A549 (cell line): ENCODE data around the gene RGS5. TPM values are rescaled to one million over a fixed set of nuclear protein-coding genes. Genes with fewer than 3 reads are reported as not detected.
A peak's percentile ranks its signal among the peaks of the same experiment; 100 is the strongest.

Experiments used
- ATAC-seq, 2 experiments: fragments of 200-7000 bp in 1 of 2; fragments of >200 bp in 1 of 2; cut with Nextera tagmentation in 1 of 2; cut with Tn5 transposase in 1 of 2; 3 replicates each; pipeline versions ENCODE4 v1.8.0 to v1.9.1; 2018 to 2020; ENCODE audit warnings: mild to moderate bottlenecking in 1 of 2, moderate library complexity in 1 of 2
- CTCF ChIA-PET: fragments of 300-600 bp; sonication (Branson Sonifier 250); formaldehyde crosslinking; extraction: SDS; loops from one replicate; lab custom pipeline; 2021; ENCODE audit warnings: antibody characterized with exemption, inconsistent platforms; lab: Yijun Ruan, JAX
- POLR2A ChIA-PET: fragments of 350-600 bp; formaldehyde crosslinking; extraction: SDS; loops from one replicate; lab custom pipeline; 2021; ENCODE audit warnings: antibody characterized with exemption, inconsistent platforms; lab: Yijun Ruan, JAX
- DNase-seq, 2 experiments: peaks; one replicate each; pipeline versions ENCODE4 v3.0.0 to v3.0.0-alpha.2; 2011 to 2016; ENCODE audit warnings: low read depth in 1 of 2, low spot score in 1 of 2
- FAIRE-seq: peaks from 2 replicates; lab custom pipeline; 2011; peaks lifted over from hg19 to GRCh38; lab: Jason Lieb, UNC
- H3K27ac ChIP-seq, 2 experiments: fragments of >200 bp; sonication (Bioruptor Twin); formaldehyde crosslinking; 3 replicates each; pipeline ENCODE4 v1.5.1; 2016 to 2017
- H3K4me1 ChIP-seq: fragments of >200 bp; sonication (Bioruptor Twin); formaldehyde crosslinking; 3 replicates; pipeline ENCODE4 v1.6.1; 2016
- H3K4me2 ChIP-seq: fragments of >200 bp; sonication (Bioruptor Twin); formaldehyde crosslinking; 3 replicates; pipeline ENCODE4 v1.6.1; 2016
- H3K4me3 ChIP-seq: fragments of >200 bp; sonication (Bioruptor Twin); formaldehyde crosslinking; 3 replicates; pipeline ENCODE4 v1.5.1; 2016
- H3K9me3 ChIP-seq: fragments of >200 bp; sonication (Bioruptor Twin); formaldehyde crosslinking; 3 replicates; pipeline ENCODE4 v1.6.1; 2016
- CBX8 ChIP-seq: fragments of 200-600 bp; sonication (generic); IDR thresholded peaks from 2 replicates; pipeline ENCODE4 v1.6.1; 2016
- CEBPB ChIP-seq, 2 experiments: fragments of >200 bp in 1 of 2; sonication (Bioruptor Twin) in 1 of 2; formaldehyde crosslinking in 1 of 2; IDR thresholded peaks; 2 replicates each; pipeline ENCODE4 v1.6.1; 2012 to 2016
- CHD2 ChIP-seq: fragments of 150-350 bp; IDR thresholded peaks from 2 replicates; pipeline ENCODE4 v1.6.1; 2014; ENCODE audit warnings: low read length; ENCODE audit not compliant: partially characterized antibody
- EHF ChIP-seq: fragments of 250-450 bp; sonication (Bioruptor Pico); IDR thresholded peaks from 2 replicates; pipeline ENCODE4 v1.5.0; 2020; ENCODE audit warnings: mild to moderate bottlenecking
- ESRRA ChIP-seq: fragments of 150-350 bp; IDR thresholded peaks from 2 replicates; pipeline ENCODE4 v1.6.1; 2014; ENCODE audit warnings: mild to moderate bottlenecking, low read length, borderline replicate concordance
- FOXS1 ChIP-seq: fragments of 250-450 bp; sonication (Bioruptor Pico); IDR thresholded peaks from 2 replicates; pipeline ENCODE4 v1.5.0; 2020; ENCODE audit warnings: mild to moderate bottlenecking, moderate library complexity
- GATA3 ChIP-seq: IDR thresholded peaks from 2 replicates; pipeline ENCODE4 v1.6.1; 2012; ENCODE audit warnings: borderline replicate concordance
- HOXA7 ChIP-seq: fragments of 250-450 bp; sonication (Bioruptor Pico); IDR thresholded peaks from 2 replicates; pipeline ENCODE4 v1.5.0; 2020; ENCODE audit warnings: mild to moderate bottlenecking, moderate library complexity
- MAFK ChIP-seq: fragments of 450-650 bp; IDR thresholded peaks from 2 replicates; pipeline ENCODE4 v1.6.1; 2014; ENCODE audit not compliant: partially characterized antibody
- MYC ChIP-seq: IDR thresholded peaks from 2 replicates; pipeline ENCODE4 v1.6.1; 2012; ENCODE audit warnings: mild to moderate bottlenecking, inconsistent platforms, low read length, improper control_type of control experiment, borderline replicate concordance
- NFE2L2 ChIP-seq: fragments of 150-350 bp; conservative IDR thresholded peaks from 2 replicates; pipeline ENCODE4 v1.6.1; 2014; ENCODE audit warnings: low read length
- NPAS2 ChIP-seq: fragments of 250-450 bp; sonication (Bioruptor Pico); IDR thresholded peaks from 2 replicates; pipeline ENCODE4 v1.8.0; 2022; ENCODE audit warnings: mild to moderate bottlenecking, moderate library complexity, borderline replicate concordance
- RAD21 ChIP-seq, 2 experiments: fragments of >200 bp in 1 of 2; sonication (Bioruptor Twin) in 1 of 2; formaldehyde crosslinking in 1 of 2; IDR thresholded peaks in 1 of 2; conservative IDR thresholded peaks in 1 of 2; 2 replicates in 1 of 2; 3 replicates in 1 of 2; pipeline ENCODE4 v1.6.1; 2012 to 2018; ENCODE audit warnings: inconsistent platforms in 1 of 2
- RARB ChIP-seq: fragments of 250-450 bp; sonication (Bioruptor Pico); IDR thresholded peaks from 2 replicates; pipeline ENCODE4 v1.8.0; 2021; ENCODE audit warnings: mild to moderate bottlenecking, moderate library complexity
- RCOR1 ChIP-seq: fragments of 150-350 bp; IDR thresholded peaks from 2 replicates; pipeline ENCODE4 v1.6.1; 2014; ENCODE audit warnings: antibody characterized with exemption, low read length, low read depth
- RFX5 ChIP-seq: fragments of 450-650 bp; IDR thresholded peaks from 2 replicates; pipeline ENCODE4 v1.7.1; 2014; ENCODE audit warnings: antibody characterized with exemption, mild to moderate bottlenecking, moderate library complexity
- RNF2 ChIP-seq: fragments of 200-600 bp; sonication (generic); IDR thresholded peaks from 2 replicates; pipeline ENCODE4 v1.6.1; 2016; ENCODE audit warnings: low read depth, mild to moderate bottlenecking, antibody characterized with exemption, moderate library complexity, borderline replicate concordance
- TP53 ChIP-seq: fragments of 250-450 bp; sonication (Bioruptor Pico); IDR thresholded peaks from 2 replicates; pipeline ENCODE4 v1.5.0; 2021; ENCODE audit warnings: mild to moderate bottlenecking, moderate library complexity
- ZSCAN20 ChIP-seq: fragments of 250-450 bp; sonication (Bioruptor Pico); IDR thresholded peaks from 2 replicates; pipeline ENCODE4 v1.8.0; 2022; ENCODE audit warnings: mild to moderate bottlenecking, moderate library complexity
- WGBS: methylation state at CpG from one replicate; pipeline ENCODE4 v1.1.6; 2017; ENCODE audit errors: missing lambda C conversion rate; 5-methylcytosine and 5-hydroxymethylcytosine counted together
- polyA plus RNA-seq, 4 experiments: library from polyadenylated mRNA; depleted of rRNA in 3 of 4; stranded (reverse); fragments of >200 nt; fragmentation: RNase III in 1 of 4; extraction: RNeasy Plus Mini Kit Qiagen cat#74134 plus additional on column Dnase treatment in 1 of 4; gene quantifications; 2 replicates in 3 of 4; 3 replicates in 1 of 4; pipeline ENCODE4 v1.2.3, GENCODE V29; 2011 to 2017
- TF ChIP-seq, protein P1 (sequence below): IDR thresholded peaks from 2 replicates; pipeline ENCODE4 v1.6.1; 2012
- TF ChIP-seq, protein P2 (sequence below): fragments of 250-450 bp; sonication (Bioruptor Pico); IDR thresholded peaks from 2 replicates; pipeline ENCODE4 v1.5.0; 2021; ENCODE audit warnings: mild to moderate bottlenecking, moderate library complexity, borderline replicate concordance

Gene RGS5
- polyA plus RNA-seq, 2 of the 4 experiments (the other 2 are of a cell fraction), result 2.2 to 6.5 TPM

- no peaks in the 10 kb centered on the region for H3K4me1 ChIP-seq
- DNase-seq (no peak), ATAC-seq (no peak), FAIRE-seq (peak; percentile 28)
- no peak overlapping the region for H3K4me2 ChIP-seq
- no peaks in the 10 kb centered on the region for H3K9me3 ChIP-seq
- H3K27ac ChIP-seq, result no peak overlapping the region
- TF ChIP-seq RAD21 (conservative IDR thresholded peaks at IDR 0.05 in 1 of 2, IDR thresholded peaks at IDR 0.05 in 1 of 2) (no peak), ESRRA (no peak), TP53 (CRISPR knock-in tag) (no peak), ZSCAN20 (no peak), CEBPB (IDR thresholded peaks at IDR 0.05) (no peak), RNF2 (no peak), MAFK (no peak), GATA3 (no peak), FOXS1 (CRISPR knock-in tag) (no peak), MYC (no peak), EHF (no peak), RARB (CRISPR knock-in tag) (no peak), HOXA7 (CRISPR knock-in tag) (no peak), NPAS2 (CRISPR knock-in tag) (no peak), RFX5 (no peak)
- TF ChIP-seq, protein P1, sequence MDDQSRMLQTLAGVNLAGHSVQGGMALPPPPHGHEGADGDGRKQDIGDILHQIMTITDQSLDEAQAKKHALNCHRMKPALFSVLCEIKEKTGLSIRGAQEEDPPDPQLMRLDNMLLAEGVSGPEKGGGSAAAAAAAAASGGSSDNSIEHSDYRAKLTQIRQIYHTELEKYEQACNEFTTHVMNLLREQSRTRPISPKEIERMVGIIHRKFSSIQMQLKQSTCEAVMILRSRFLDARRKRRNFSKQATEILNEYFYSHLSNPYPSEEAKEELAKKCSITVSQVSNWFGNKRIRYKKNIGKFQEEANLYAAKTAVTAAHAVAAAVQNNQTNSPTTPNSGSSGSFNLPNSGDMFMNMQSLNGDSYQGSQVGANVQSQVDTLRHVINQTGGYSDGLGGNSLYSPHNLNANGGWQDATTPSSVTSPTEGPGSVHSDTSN, result no peak
- TF ChIP-seq, protein P2, sequence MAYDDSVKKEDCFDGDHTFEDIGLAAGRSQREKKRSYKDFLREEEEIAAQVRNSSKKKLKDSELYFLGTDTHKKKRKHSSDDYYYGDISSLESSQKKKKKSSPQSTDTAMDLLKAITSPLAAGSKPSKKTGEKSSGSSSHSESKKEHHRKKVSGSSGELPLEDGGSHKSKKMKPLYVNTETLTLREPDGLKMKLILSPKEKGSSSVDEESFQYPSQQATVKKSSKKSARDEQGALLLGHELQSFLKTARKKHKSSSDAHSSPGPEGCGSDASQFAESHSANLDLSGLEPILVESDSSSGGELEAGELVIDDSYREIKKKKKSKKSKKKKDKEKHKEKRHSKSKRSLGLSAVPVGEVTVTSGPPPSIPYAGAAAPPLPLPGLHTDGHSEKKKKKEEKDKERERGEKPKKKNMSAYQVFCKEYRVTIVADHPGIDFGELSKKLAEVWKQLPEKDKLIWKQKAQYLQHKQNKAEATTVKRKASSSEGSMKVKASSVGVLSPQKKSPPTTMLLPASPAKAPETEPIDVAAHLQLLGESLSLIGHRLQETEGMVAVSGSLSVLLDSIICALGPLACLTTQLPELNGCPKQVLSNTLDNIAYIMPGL (CRISPR knock-in tag), result no peak
- WGBS, result 14% methylated on average over 2 of the region's 2 CpGs
- H3K4me3 ChIP-seq, result no peak overlapping the region
- CTCF ChIA-PET, result no interaction called here
- POLR2A ChIA-PET, result no interaction called here
Measured at GRCh38 chr1:163211667-163212066, 9.0 kb upstream of the RGS5 start.

GRCh38 chr1:163205513-163205912, 2.8 kb upstream of the RGS5 start:
- DNase-seq, result no peak
- H3K9me3 ChIP-seq, result no peaks in the 10 kb centered on the region
- H3K27ac ChIP-seq, result no peak overlapping the region
- H3K4me2 ChIP-seq, result no peak overlapping the region
- TF ChIP-seq TP53 (CRISPR knock-in tag), result no peak
- no peak for TF ChIP-seq CHD2
- TF ChIP-seq RCOR1, result no peak
- no peak for TF ChIP-seq CBX8
- no peak for TF ChIP-seq NFE2L2
- no peak for TF ChIP-seq RNF2
- TF ChIP-seq, protein P2 (CRISPR knock-in tag), result no peak
- TF ChIP-seq, all 56 proteins: peak for 0
- H3K4me1 ChIP-seq, result no peaks in the 10 kb centered on the region
- POLR2A ChIA-PET, result no interaction called here
- H3K4me3 ChIP-seq, result no peak overlapping the region
- CTCF ChIA-PET, result no interaction called here
- FAIRE-seq, result no peak
- no peak for ATAC-seq
